Endodermal cell (in vitro differentiated cells): ENCODE results near the gene SMIM21. TPM values are rescaled to one million over a fixed set of nuclear protein-coding genes. Genes with fewer than 3 reads are reported as not detected.

Experiments used
- DNase-seq: peaks from one replicate; pipeline ENCODE4 v3.0.0-alpha.2; 2017
- H3K27ac ChIP-seq: 2 replicates; pipeline ENCODE4 v1.5.1; 2013; ENCODE audit warnings: mild to moderate bottlenecking, low read depth, low read length, moderate library complexity
- H3K27me3 ChIP-seq: 2 replicates; pipeline ENCODE4 v1.6.1; 2013; ENCODE audit warnings: mild to moderate bottlenecking, low read length, moderate library complexity; ENCODE audit not compliant: insufficient read depth, control insufficient read depth, poor library complexity, severe bottlenecking
- H3K36me3 ChIP-seq: 2 replicates; pipeline ENCODE4 v1.7.0; 2013; ENCODE audit warnings: mild to moderate bottlenecking, low read length, moderate library complexity; ENCODE audit not compliant: control insufficient read depth, insufficient read depth
- H3K4me1 ChIP-seq: one replicate; pipeline ENCODE4 v1.7.0; 2013; ENCODE audit warnings: low read length; ENCODE audit not compliant: control insufficient read depth, insufficient read depth
- H3K4me3 ChIP-seq: 2 replicates; pipeline ENCODE4 v1.5.1; 2013; ENCODE audit warnings: mild to moderate bottlenecking, low read length, moderate library complexity
- H3K9ac ChIP-seq: 2 replicates; pipeline ENCODE4 v1.6.1; 2013; ENCODE audit warnings: mild to moderate bottlenecking, low read length, moderate library complexity; ENCODE audit not compliant: poor library complexity, severe bottlenecking; ENCODE audit errors: extremely low read depth
- H3K9me3 ChIP-seq: 2 replicates; pipeline ENCODE4 v1.6.1; 2013; ENCODE audit warnings: mild to moderate bottlenecking, low read length, moderate library complexity; ENCODE audit not compliant: control insufficient read depth
- H3K27ac Mint-ChIP-seq: 2 replicates; pipeline ENCODE4 v1.8.0; 2020; ENCODE audit warnings: mixed read lengths
- H3K27me3 Mint-ChIP-seq: 2 replicates; pipeline ENCODE4 v1.8.0; 2021; ENCODE audit warnings: mild to moderate bottlenecking, mixed read lengths; ENCODE audit not compliant: insufficient read depth
- H3K36me3 Mint-ChIP-seq: 2 replicates; pipeline ENCODE4 v1.8.0; 2020; ENCODE audit warnings: low read depth, mixed read lengths
- H3K4me1 Mint-ChIP-seq: 2 replicates; pipeline ENCODE4 v1.8.0; 2020; ENCODE audit warnings: mixed read lengths
- H3K4me3 Mint-ChIP-seq: 2 replicates; pipeline ENCODE4 v1.8.0; 2020; ENCODE audit warnings: mild to moderate bottlenecking, moderate library complexity, mixed read lengths
- H3K9me3 Mint-ChIP-seq: 2 replicates; pipeline ENCODE4 v1.8.0; 2020; ENCODE audit warnings: mild to moderate bottlenecking, mixed read lengths
- WGBS, 2 experiments: methylation state at CpG; one replicate each; pipeline versions ENCODE4 v1.1.5 to v1.1.7; 2013; ENCODE audit warnings: missing lambda C conversion rate in 2 of 2, mixed read lengths in 1 of 2; ENCODE audit not compliant: insufficient coverage in 1 of 2, insufficient read length in 1 of 2; 5-methylcytosine and 5-hydroxymethylcytosine counted together
- total RNA-seq, 2 donors: library from RNA; stranded (reverse); fragmentation: NEBNext Ultra II Directional in 1 of 2; extraction: Animal tissue kit (Norgen Biotek cat#: 25700) in 1 of 2; gene quantifications; 2 replicates in 1 of 2; 3 replicates in 1 of 2; pipeline ENCODE4 v1.2.1, GENCODE V29; 2021
- TF ChIP-seq, protein P1 (sequence below): fragments of 200-600 bp; sonication (generic); conservative IDR thresholded peaks from 2 replicates; pipeline ENCODE4 v1.5.0; 2021; ENCODE audit warnings: antibody characterized with exemption, mild to moderate bottlenecking

Gene SMIM21
- total RNA-seq, 2 donors from 2014 or later, result not detected

DNA sequence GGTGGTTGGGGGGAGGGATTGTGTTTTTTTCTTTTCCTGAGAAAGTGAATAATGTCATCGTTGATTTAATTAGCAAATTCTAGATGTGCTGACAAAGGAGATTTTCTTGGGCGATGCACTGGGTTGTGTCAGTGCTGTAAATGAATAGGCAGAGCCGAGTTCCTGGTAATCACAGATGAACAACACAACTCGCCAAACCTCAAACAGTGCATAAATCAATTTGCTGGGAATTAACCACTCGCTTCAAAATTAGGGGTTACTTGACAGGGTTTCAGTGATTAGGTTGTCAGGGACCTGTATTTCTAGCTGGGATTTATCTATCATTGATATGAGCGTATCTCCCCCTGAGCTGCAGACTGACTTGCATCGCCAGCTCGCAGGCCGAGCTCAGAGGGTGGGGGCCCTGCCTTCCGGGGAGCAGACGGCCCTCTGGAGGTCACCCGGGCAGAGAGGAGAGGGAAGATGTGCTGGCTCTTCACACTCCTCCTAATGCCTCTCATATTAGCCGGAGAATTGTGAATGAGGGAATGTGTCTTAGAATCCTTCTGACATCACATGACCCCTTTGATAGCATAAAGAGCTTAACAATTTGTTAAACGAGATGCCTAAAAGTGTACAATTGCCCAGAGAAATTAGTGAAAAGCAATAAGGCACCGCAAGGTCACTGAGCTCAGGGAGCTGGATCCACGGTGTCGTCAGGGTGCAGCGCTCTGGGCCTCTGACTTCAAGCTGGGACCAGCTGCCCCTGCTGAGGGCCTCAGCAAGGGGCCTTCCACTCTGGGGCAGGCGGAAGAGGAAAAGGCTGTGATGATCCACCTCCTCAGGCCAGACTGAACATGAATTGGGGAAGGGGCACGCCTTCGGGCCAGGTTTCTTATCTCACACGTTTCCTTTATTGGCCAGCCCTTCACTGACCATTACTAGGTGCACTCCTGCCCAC lies 48.9 kb downstream of the SMIM21 start:
- H3K4me1 ChIP-seq, result no peaks in the 10 kb centered on the region
- no peaks in the 10 kb centered on the region for H3K36me3 Mint-ChIP-seq
- H3K4me3 ChIP-seq, result no peak overlapping the region
- DNase-seq, result no peak
- H3K27me3 ChIP-seq, result no peaks in the 10 kb centered on the region
- no peaks in the 10 kb centered on the region for H3K36me3 ChIP-seq
- H3K4me3 Mint-ChIP-seq, result no peak overlapping the region
- WGBS, 2 experiments, result 89% methylated on average over 17 to 20 of the region's 22 CpGs
- no peaks in the 10 kb centered on the region for H3K9me3 ChIP-seq
- no peaks in the 10 kb centered on the region for H3K27me3 Mint-ChIP-seq
- H3K27ac ChIP-seq, result no peak overlapping the region
- H3K4me1 Mint-ChIP-seq, result no peaks in the 10 kb centered on the region
- no peaks in the 10 kb centered on the region for H3K9me3 Mint-ChIP-seq
- TF ChIP-seq, protein P1, sequence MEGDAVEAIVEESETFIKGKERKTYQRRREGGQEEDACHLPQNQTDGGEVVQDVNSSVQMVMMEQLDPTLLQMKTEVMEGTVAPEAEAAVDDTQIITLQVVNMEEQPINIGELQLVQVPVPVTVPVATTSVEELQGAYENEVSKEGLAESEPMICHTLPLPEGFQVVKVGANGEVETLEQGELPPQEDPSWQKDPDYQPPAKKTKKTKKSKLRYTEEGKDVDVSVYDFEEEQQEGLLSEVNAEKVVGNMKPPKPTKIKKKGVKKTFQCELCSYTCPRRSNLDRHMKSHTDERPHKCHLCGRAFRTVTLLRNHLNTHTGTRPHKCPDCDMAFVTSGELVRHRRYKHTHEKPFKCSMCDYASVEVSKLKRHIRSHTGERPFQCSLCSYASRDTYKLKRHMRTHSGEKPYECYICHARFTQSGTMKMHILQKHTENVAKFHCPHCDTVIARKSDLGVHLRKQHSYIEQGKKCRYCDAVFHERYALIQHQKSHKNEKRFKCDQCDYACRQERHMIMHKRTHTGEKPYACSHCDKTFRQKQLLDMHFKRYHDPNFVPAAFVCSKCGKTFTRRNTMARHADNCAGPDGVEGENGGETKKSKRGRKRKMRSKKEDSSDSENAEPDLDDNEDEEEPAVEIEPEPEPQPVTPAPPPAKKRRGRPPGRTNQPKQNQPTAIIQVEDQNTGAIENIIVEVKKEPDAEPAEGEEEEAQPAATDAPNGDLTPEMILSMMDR, result no peak
- H3K9ac ChIP-seq, result no peak overlapping the region
- H3K27ac Mint-ChIP-seq, result no peak overlapping the region

GRCh38 chr18:75377926-75378325 lies 49.6 kb downstream of the SMIM21 start:
- TF ChIP-seq, protein P1, result no peak
- Mint-ChIP-seq H3K4me3 (no peak overlapping the region), H3K27me3 (no peaks in the 10 kb centered on the region), H3K36me3 (no peaks in the 10 kb centered on the region), H3K4me1 (no peaks in the 10 kb centered on the region), H3K27ac (no peak overlapping the region), H3K9me3 (peaks cover 1% of the 10 kb centered on the region)
- no peak overlapping the region for H3K4me3 ChIP-seq
- 94 to 100% methylated on average over 10 of the region's 10 CpGs for WGBS, 2 experiments
- no peaks in the 10 kb centered on the region for H3K27me3 ChIP-seq
- DNase-seq, result no peak
- no peaks in the 10 kb centered on the region for H3K4me1 ChIP-seq
- no peak overlapping the region for H3K27ac ChIP-seq
- no peak overlapping the region for H3K9ac ChIP-seq
- H3K36me3 ChIP-seq, result no peaks in the 10 kb centered on the region
- H3K9me3 ChIP-seq, result no peaks in the 10 kb centered on the region

GRCh38 chr18:75377258-75377657 lies 50.2 kb downstream of the SMIM21 start:
- WGBS, 2 experiments, result 100% methylated on average over 2 of the region's 2 CpGs; no CpG with 5 or more reads in 1 of the 2 experiments
- Histone ChIP-seq H3K4me3 (no peak overlapping the region), H3K27ac (no peak overlapping the region), H3K27me3 (no peaks in the 10 kb centered on the region), H3K36me3 (no peaks in the 10 kb centered on the region), H3K4me1 (no peaks in the 10 kb centered on the region), H3K9me3 (no peaks in the 10 kb centered on the region), H3K9ac (no peak overlapping the region)
- Mint-ChIP-seq H3K4me1 (no peaks in the 10 kb centered on the region), H3K27me3 (no peaks in the 10 kb centered on the region), H3K9me3 (peaks cover 4% of the 10 kb centered on the region), H3K36me3 (no peaks in the 10 kb centered on the region), H3K4me3 (no peak overlapping the region), H3K27ac (no peak overlapping the region)
- no peak for DNase-seq
- TF ChIP-seq, protein P1, result no peak
